HUES48 (cell line): ENCODE results near the gene GRK4.

ENCODE experiments used
- H3K27ac ChIP-seq: one replicate; pipeline ENCODE4 v1.7.0; 2013; ENCODE audit warnings: low read depth, low read length, inconsistent platforms
- H3K27me3 ChIP-seq: 2 replicates; pipeline ENCODE4 v1.6.1; 2013; ENCODE audit warnings: mild to moderate bottlenecking, low read length; ENCODE audit not compliant: control insufficient read depth, insufficient read depth
- H3K36me3 ChIP-seq: 2 replicates; pipeline ENCODE4 v1.6.1; 2013; ENCODE audit warnings: low read length; ENCODE audit not compliant: control insufficient read depth, insufficient read depth
- H3K4me1 ChIP-seq: 2 replicates; pipeline ENCODE4 v1.6.1; 2013; ENCODE audit warnings: mild to moderate bottlenecking, low read length; ENCODE audit not compliant: control insufficient read depth, insufficient read depth
- H3K4me3 ChIP-seq: 2 replicates; pipeline ENCODE4 v1.5.1; 2013; ENCODE audit warnings: mild to moderate bottlenecking, low read depth, low read length
- H3K9ac ChIP-seq: 2 replicates; pipeline ENCODE4 v1.6.1; 2013; ENCODE audit warnings: mild to moderate bottlenecking, low read depth, low read length, moderate library complexity
- H3K9me3 ChIP-seq: 2 replicates; pipeline ENCODE4 v1.6.1; 2013; ENCODE audit warnings: low read length; ENCODE audit not compliant: control insufficient read depth, insufficient read depth

The GRK4 gene

DNA sequence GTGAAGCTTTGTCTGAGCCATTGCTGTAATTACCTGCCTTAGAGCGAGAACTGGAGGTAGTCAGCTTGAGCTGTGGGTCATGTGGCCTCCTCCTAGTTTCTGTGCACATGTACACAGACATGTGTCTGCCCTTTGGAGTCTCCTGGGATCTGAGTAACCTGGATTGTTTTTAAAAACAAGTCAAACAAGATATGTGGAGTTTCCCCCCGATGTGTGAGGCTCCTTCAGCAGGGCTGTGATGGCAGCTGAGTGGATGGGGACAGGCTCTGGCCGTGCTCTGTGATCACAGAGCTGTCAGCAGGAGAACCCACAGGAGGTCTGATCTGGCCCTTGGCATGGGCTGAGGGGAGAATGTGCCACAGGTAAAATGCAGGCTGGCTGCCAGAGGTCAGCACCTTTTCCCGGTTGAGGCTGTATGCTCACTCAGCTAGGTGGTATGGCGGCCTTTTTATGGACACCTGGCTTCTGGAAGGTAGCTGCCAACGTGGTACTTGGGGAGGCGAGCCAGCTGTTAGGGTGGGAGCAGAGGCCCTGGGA is 38.5 kb upstream of the GRK4 start:
- Histone ChIP-seq H3K9me3 (no peaks in the 10 kb centered on the region; the same call in 1 of the 2 replicates), H3K27ac (peak overlapping the region; percentile 5), H3K9ac (no peak overlapping the region)

DNA sequence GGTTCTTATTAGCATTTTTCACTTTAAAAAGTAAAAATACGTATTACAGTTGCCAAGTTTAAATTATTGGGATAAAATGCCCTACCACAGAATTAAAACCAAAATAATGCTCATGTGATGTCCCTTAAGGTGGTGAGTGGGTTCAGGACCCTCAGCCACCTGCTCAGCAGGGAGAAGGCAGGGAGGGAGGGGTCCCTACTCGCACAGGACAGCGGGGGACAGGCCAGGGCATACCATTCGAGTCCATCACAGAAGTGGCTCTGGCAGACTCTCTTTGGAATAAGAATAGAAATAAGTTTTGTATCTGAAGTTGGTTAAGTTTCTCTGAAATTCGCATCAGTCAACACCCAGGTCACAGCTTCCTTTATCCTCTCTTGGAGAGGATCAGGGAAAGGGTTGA is 37.9 kb upstream of the GRK4 start:
- H3K9me3 ChIP-seq: no peaks in the 10 kb centered on the region
- no peak overlapping the region for H3K27ac ChIP-seq
- no peak overlapping the region for H3K4me3 ChIP-seq
- no peak overlapping the region for H3K9ac ChIP-seq
- no peaks in the 10 kb centered on the region for H3K27me3 ChIP-seq
- peaks cover 58% of the 10 kb centered on the region for H3K36me3 ChIP-seq
- peaks cover 22% of the 10 kb centered on the region for H3K4me1 ChIP-seq

More for the DNA sequence above, 38.5 kb upstream of the GRK4 start:
- Histone ChIP-seq H3K4me1 (peaks cover 22% of the 10 kb centered on the region), H3K36me3 (peaks cover 52% of the 10 kb centered on the region), H3K27me3 (no peaks in the 10 kb centered on the region), H3K4me3 (no peak overlapping the region)

DNA sequence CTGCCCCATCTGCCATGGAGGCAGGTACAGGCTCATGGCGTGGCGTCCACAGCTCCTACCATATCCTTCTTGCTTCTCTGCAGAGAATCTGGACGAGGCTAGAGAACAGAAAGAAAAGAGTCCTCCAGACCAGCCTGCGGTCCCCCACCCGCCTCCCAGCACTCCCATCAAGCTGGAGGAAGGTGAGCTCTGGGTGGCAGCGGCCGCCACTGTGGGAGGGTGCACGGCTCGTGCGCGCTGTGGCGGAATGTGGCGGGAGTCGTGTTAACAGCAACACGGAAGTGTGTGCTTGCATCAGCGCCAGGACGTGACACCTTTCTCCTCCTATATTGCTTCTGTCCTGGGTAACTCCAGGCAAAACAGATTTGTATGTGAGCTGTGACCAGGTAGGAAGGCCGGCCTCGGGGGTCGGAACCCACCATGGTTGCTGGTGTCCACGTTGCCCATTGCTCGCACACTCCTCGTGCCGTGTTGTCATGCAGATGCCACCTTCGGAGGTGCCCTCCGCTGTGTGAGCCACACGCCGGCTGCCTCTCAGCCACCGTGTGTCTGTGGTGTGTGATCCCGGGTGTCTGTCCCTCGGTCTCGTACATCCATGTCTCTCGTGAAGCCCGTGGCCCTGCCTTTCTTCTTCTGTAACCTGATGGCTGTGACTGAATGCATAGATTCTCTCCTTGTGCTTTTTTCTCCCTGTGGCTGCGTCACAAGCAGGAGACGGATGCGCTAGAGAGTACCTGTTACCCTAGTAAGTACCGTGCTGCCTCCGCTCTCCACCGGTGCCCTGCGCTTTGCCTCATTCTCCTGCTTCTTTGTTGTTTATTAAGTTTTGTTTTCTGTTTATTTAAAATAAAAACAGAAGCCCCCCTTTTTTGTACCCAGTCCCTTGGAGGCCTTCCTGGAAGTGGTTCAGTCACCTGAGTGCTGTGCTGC is 37.2 kb upstream of the GRK4 start:
- Histone ChIP-seq H3K4me3 (no peak overlapping the region), H3K27me3 (no peaks in the 10 kb centered on the region), H3K36me3 (peaks cover 65% of the 10 kb centered on the region), H3K9ac (no peak overlapping the region), H3K9me3 (no peaks in the 10 kb centered on the region), H3K4me1 (peaks cover 22% of the 10 kb centered on the region), H3K27ac (no peak overlapping the region)

DNA sequence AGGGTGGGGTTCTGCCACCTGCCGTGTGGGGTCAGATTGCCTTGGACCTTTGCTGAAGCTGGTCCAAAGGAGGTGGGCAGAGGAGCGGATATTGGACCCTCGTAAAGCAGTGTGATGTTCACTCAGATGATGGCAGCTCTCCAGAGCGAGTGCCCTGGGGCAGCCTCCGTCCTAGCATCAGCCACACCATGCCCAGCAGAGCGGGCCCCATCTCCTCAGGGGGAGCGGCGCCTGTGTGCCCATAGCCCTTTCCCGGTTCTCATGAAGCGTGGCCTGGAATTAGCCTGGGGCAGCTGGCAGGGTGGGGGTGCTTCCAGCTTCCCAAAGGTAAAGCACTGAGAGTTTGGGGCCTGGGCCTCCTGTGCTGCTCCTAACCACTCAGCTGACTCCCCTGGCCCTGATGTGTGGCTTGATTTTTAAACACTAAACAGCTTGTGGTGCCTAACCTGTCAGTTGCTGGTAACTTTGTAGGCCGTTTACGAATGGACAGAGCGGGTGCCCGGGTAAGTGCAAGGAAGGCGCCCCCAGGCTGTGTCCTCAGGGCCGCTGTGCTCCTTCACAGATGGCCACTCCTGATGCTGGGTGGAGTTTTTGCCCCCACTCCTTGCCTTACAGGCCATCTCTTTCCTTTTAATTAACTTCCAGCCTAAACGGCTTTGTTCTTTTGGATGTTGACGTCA is 36.2 kb upstream of the GRK4 start:
- no peak overlapping the region for H3K9ac ChIP-seq

DNA sequence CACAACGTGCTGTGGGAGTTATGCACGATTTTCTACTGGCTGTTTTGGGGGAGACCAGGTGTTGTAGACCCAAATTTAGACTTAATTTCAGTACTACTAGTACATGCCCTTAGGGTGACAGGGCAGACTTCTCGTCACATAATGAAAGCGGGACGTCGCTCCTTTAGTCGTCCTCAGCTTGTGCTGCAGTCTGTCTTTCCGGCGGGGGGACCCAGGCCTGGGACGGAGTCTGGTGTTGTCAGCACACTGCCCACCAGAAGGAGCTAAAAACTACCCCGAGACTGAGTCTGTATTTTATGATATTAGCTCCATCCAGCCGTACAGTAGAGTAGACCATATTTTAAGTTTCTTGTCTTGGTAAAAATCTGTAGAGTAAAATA is 35.7 kb upstream of the GRK4 start:
- no peaks in the 10 kb centered on the region for H3K27me3 ChIP-seq
- H3K27ac ChIP-seq: no peak overlapping the region
- peaks cover 72% of the 10 kb centered on the region for H3K36me3 ChIP-seq
- H3K9me3 ChIP-seq: no peaks in the 10 kb centered on the region
- no peak overlapping the region for H3K9ac ChIP-seq
- H3K4me1 ChIP-seq: peaks cover 11% of the 10 kb centered on the region
- no peak overlapping the region for H3K4me3 ChIP-seq

More for the DNA sequence above, 36.2 kb upstream of the GRK4 start:
- Histone ChIP-seq H3K27ac (no peak overlapping the region), H3K4me3 (no peak overlapping the region), H3K36me3 (peaks cover 72% of the 10 kb centered on the region), H3K4me1 (peaks cover 16% of the 10 kb centered on the region), H3K9me3 (no peaks in the 10 kb centered on the region), H3K27me3 (no peaks in the 10 kb centered on the region)

DNA sequence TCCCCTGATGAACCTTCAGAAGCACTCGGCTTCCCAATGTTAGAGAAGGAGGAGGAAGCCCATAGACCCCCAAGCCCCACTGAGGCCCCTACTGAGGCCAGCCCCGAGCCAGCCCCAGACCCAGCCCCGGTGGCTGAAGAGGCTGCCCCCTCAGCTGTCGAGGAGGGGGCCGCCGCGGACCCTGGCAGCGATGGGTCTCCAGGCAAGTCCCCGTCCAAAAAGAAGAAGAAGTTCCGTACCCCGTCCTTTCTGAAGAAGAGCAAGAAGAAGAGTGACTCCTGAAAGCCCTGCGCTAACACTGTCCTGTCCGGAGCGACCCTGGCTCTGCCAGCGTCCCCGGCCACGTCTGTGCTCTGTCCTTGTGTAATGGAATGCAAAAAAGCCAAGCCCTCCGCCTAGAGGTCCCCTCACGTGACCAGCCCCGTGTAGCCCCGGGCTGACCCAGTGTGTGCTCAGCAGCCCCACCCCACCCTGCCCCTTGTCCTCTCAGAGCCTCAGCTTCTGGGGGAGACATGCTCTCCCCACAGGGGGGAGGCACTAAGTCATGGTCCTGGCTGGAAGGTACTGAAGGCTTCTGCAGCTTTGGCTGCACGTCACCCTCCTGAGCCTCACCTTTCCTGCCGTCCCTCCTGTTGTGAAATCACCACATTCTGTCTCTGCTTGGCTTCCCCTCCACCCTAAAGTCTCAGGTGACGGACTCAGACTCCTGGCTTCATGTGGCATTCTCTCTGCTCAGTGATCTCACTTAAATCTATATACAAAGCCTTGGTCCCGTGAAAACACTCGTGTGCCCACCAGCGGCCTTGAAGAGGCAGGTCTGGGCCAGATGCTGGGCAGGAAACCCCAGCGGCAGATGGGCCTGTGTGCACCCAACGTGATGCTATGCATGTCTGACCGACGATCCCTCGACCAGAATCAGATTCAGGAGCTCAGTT is 34.9 kb upstream of the GRK4 start:
- Histone ChIP-seq H3K36me3 (peaks cover 76% of the 10 kb centered on the region), H3K27ac (no peak overlapping the region), H3K27me3 (no peaks in the 10 kb centered on the region), H3K9ac (no peak overlapping the region), H3K4me3 (no peak overlapping the region), H3K9me3 (no peaks in the 10 kb centered on the region), H3K4me1 (peaks cover 6% of the 10 kb centered on the region; the same call in 1 of the 2 replicates)

DNA sequence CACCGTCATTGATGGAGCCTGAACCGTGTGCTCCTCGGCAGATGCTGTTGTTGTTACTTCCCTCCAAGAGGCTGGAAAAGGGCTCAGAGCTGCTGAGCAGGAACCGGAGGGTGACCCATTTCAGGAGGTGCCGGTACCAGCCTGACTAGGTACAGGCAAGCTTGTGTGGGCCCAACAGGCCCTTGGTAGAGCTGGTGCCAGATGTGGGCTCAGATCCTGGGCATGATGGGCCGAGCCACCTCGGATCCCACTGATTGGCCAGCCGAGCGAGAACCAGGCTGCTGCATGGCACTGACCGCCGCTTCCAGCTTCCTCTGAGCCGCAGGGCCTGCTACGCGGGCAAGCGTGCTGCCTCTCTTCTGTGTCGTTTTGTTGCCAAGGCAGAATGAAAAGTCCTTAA is 33.9 kb upstream of the GRK4 start:
- H3K9me3 ChIP-seq: no peaks in the 10 kb centered on the region
- H3K4me1 ChIP-seq: no peaks in the 10 kb centered on the region; the same call in 1 of the 2 replicates
- no peak overlapping the region for H3K27ac ChIP-seq
- H3K27me3 ChIP-seq: no peaks in the 10 kb centered on the region
- H3K9ac ChIP-seq: no peak overlapping the region
- H3K36me3 ChIP-seq: peaks cover 68% of the 10 kb centered on the region
- no peak overlapping the region for H3K4me3 ChIP-seq

DNA sequence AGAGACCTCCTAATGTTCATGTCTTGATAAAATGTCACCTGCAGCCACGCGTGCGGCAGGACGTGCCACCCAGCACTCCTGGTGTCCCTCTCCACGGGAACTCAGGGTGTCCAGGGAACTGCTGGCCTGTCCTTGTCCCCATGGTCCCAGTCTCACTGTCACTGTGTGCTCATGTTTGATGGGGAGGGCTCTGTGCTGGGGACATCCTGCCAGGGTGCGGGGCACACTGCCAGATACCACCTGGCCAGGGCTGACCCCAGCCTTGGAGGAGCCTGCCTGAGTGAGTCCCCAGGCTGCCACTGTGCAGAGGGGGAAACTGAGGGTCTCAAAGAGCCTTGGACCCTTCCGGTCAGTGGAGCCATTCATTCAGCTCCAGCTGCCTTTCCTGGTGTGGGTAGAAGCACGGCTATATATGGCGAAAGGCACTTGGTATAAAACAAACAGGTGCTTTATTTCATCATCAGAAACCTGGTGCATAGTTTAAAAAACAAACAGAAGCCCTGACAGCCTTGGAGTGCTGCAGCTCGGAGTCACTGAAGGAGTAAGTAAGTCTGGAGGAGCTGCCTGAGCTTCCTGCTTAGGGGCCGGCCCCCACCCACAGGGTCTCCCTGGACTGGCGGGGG is 33.1 kb upstream of the GRK4 start:
- Histone ChIP-seq H3K27ac (no peak overlapping the region), H3K27me3 (no peaks in the 10 kb centered on the region), H3K36me3 (peaks cover 64% of the 10 kb centered on the region), H3K4me3 (no peak overlapping the region), H3K4me1 (no peaks in the 10 kb centered on the region), H3K9me3 (no peaks in the 10 kb centered on the region), H3K9ac (no peak overlapping the region)

DNA sequence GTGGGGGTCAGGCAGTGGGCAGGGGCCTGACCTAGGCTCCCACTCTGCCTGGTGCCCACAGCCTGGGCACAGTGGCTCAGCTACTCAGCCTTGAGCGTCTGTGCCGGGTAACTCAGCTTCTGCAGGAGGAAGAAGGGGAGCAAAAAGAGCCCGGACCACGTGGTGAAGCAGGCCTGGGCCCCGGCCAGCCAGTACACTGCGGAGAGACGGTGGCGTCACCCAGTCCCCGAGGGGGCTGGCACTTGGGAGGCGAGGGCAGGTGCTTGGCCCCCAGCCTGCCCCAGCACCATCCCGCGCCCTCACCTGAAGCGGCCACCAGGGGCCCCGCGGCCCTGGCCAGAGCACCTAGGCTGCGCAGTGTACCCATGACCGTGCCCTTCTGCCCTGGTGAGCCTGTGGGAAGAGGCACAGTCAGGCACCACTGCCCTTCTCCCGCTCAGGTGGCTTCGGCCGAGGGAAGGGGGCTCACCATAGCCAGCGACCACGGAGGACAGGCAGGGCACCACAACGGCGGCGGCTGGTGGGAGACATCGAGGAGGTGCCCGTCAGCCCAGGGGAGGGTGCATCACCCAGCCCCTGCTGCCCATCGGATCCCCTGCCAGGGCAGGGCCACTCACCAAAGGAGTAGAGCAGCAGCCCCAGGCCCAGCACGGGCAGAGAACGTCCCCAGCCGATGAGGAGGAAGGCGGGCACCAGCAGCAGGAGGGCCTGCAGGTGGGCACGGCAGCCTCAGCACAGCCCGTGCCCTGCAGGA is 32.4 kb upstream of the GRK4 start:
- Histone ChIP-seq H3K27ac (no peak overlapping the region), H3K4me3 (no peak overlapping the region), H3K9ac (no peak overlapping the region), H3K27me3 (no peaks in the 10 kb centered on the region), H3K9me3 (no peaks in the 10 kb centered on the region), H3K36me3 (peaks cover 59% of the 10 kb centered on the region), H3K4me1 (peaks cover 6% of the 10 kb centered on the region)
